ENCODE measurements around the gene LORICRIN.

DNA sequence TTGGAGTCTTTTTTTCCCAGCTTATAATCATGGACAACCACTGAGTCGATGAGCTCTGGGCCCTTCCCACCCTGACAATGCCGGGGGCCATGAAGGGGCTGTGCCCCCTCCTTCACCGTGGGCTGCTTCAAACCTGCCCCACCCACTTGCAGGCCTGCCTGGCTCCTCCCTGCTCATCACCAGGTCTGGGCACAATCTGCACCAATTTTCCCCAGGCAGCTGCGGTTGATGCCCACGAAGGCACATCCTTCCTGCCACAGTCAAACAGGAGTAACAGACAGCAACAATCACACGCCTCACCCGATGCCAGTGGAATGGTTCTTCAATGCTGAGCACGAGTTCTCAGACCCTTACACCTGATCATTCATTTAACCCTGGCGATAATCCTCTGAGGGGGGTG is 34.4 kb downstream of the LORICRIN start:
- no peak for TF ChIP-seq POLR2AphosphoS5 (IDR thresholded peaks at IDR 0.05; ENCODE audit: low read depth, low read length)
- TF ChIP-seq, protein P1, sequence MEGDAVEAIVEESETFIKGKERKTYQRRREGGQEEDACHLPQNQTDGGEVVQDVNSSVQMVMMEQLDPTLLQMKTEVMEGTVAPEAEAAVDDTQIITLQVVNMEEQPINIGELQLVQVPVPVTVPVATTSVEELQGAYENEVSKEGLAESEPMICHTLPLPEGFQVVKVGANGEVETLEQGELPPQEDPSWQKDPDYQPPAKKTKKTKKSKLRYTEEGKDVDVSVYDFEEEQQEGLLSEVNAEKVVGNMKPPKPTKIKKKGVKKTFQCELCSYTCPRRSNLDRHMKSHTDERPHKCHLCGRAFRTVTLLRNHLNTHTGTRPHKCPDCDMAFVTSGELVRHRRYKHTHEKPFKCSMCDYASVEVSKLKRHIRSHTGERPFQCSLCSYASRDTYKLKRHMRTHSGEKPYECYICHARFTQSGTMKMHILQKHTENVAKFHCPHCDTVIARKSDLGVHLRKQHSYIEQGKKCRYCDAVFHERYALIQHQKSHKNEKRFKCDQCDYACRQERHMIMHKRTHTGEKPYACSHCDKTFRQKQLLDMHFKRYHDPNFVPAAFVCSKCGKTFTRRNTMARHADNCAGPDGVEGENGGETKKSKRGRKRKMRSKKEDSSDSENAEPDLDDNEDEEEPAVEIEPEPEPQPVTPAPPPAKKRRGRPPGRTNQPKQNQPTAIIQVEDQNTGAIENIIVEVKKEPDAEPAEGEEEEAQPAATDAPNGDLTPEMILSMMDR (IDR thresholded peaks at IDR 0.05) = no peak
- no peak for TF ChIP-seq EP300 (IDR thresholded peaks at IDR 0.05; ENCODE audit: borderline replicate concordance in 1 of 2, low read depth in 1 of 2, low read length in 1 of 2)

Data from SK-N-SH (cell line).